ENCODE measurements around the gene RAB5B. TPM values are rescaled to one million over a fixed set of nuclear protein-coding genes. Genes with fewer than 3 reads are reported as not detected.

Gene RAB5B
- total RNA-seq, 1 experiment from 2014 or later, result 48.4 TPM

DNA sequence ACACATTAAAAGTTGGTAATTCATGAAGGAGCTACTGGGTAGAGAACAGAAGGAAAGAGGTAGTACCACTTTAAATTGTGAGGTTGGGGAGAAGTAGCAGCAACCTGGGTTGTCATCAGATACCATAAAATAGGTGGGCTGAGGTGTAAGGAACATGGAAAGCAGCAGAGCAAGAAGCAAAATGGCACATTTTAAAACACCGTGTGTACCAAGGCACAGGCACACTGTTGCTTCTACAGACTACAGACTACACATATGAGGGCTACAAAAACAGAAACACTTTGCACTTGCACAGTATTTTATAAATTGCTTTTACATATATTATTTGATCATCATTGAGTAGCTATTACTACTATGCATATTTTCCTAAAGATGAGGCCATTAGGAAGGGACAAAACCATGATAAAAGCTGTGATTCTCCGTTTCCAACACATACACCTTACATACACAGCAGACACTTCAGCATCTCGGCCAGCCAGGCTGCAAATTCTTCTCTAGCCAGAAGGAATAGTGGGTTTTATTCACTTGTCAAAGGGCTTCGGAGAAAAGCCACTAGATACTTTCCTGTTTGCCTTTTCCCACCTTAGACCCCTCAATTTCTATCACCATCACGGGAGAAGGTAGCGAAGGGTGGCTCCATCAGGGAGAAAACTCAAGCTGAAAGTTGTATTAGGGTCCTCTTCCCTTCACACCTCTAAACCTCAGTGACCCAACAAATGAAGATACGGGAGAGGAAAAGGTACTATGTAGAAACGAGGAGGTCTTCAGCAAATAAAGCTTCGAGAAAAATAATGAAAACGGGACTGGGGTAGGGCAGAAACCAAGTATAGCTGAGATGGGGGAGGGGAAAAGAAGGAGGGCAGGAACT, 47.8 kb upstream of the RAB5B start:
- peaks cover 8% of the 10 kb centered on the region for H3K23me2 ChIP-seq (ENCODE audit: insufficient read length, low read depth, low read length, poor library complexity, severe bottlenecking)
- H3K9ac ChIP-seq (ENCODE audit: extremely low read depth, insufficient read length, low read length), result peak overlapping the region; percentile 72
- no CpG with 5 or more reads among the region's 10 CpGs for WGBS (ENCODE audit: extremely low coverage, insufficient read length, low lambda C conversion rate)
- DNase-seq, result no peak
- peak overlapping the region; percentile 90 for H3K4me2 ChIP-seq (ENCODE audit: insufficient read depth, insufficient read length, low read length)
- no peak overlapping the region for H2BK5ac ChIP-seq (ENCODE audit: insufficient read length, low read length)
- no peak overlapping the region for H3K4ac ChIP-seq (ENCODE audit: low read depth, low read length)
- no peak overlapping the region for H3K56ac ChIP-seq (ENCODE audit: insufficient read length, low read depth, low read length)
- H3K79me2 ChIP-seq (ENCODE audit: insufficient read depth, low read length), result peaks cover 34% of the 10 kb centered on the region; the same call in 1 of the 2 replicates
- TF ChIP-seq CTCF (conservative IDR thresholded peaks at IDR 0.05), result no peak
- H3K23ac ChIP-seq (ENCODE audit: insufficient read length, low read depth, low read length), result no peak overlapping the region
- peaks cover 9% of the 10 kb centered on the region for H3K79me1 ChIP-seq (ENCODE audit: insufficient read depth, low read depth, low read length, poor library complexity, severe bottlenecking)
- Mint-ChIP-seq H3K9me3 (no peaks in the 10 kb centered on the region; a peak in 1 of 5 replicates), H3K27ac (peak overlapping the region; percentile 86 to 99 (median 97)), H3K4me1 (peaks cover 33 to 36% of the 10 kb centered on the region in 2 experiments), H3K36me3 (ENCODE audit: insufficient read depth in 1 of 3, low read depth in 3 of 3) (peaks cover 11 to 34% (median 33%) of the 10 kb centered on the region in 3 experiments; a peak in 6 of 7 replicates), H3K4me3 (peak overlapping the region; percentile 96 to 99), H3K27me3 (ENCODE audit: low read depth) (peaks cover 1% of the 10 kb centered on the region)
- H3K18ac ChIP-seq (ENCODE audit: insufficient read length, low read depth, low read length), result no peak overlapping the region
- no peak overlapping the region for H4K5ac ChIP-seq (ENCODE audit: insufficient read length, low read depth, low read length)
- H2BK20ac ChIP-seq (ENCODE audit: low read depth, low read length, poor library complexity, severe bottlenecking), result no peak overlapping the region
- peak overlapping the region; percentile 80 for H3K27ac ChIP-seq (ENCODE audit: insufficient read length, low read depth, low read length)
- no peaks in the 10 kb centered on the region for H3K9me3 ChIP-seq (ENCODE audit: control insufficient read depth, low read depth, low read length)
- no peaks in the 10 kb centered on the region for H4K20me1 ChIP-seq (ENCODE audit: control insufficient read depth, insufficient read depth, insufficient read length)
- no peak overlapping the region for H3K14ac ChIP-seq (ENCODE audit: insufficient read depth, low read length)
- no peak overlapping the region for H2AFZ ChIP-seq (ENCODE audit: low read length)
- peaks cover 4% of the 10 kb centered on the region; the same call in 1 of the 2 replicates for H3K4me1 ChIP-seq (ENCODE audit: insufficient read depth, low read length)
- H2BK15ac ChIP-seq (ENCODE audit: low read depth, low read length), result no peak overlapping the region
- no peaks in the 10 kb centered on the region for H3K27me3 ChIP-seq (ENCODE audit: insufficient read depth, low read length)
- H2BK120ac ChIP-seq (ENCODE audit: low read depth, low read length, poor library complexity, severe bottlenecking), result no peak overlapping the region
- H3T11ph ChIP-seq (ENCODE audit: low read length), result no peak overlapping the region
- no peak overlapping the region for H4K8ac ChIP-seq (replicated peaks; ENCODE audit: insufficient read length, low read depth, low read length)
- no peak overlapping the region for H4K91ac ChIP-seq (ENCODE audit: insufficient read length, low read depth, low read length)
- no peak overlapping the region for H2BK12ac ChIP-seq (ENCODE audit: insufficient read length, low read depth, low read length)
- H2AK5ac ChIP-seq (ENCODE audit: insufficient read length, low read length), result no peak overlapping the region
